Neural progenitor cell (in vitro differentiated cells): Measurements from ENCODE around the gene MYLK.

Source experiments
- CTCF ChIP-seq: fragments of 200-600 bp; sonication (generic); IDR thresholded peaks from 2 replicates; pipeline ENCODE4 v1.5.1; 2017; ENCODE audit warnings: antibody characterized with exemption, mild to moderate bottlenecking
- EZH2 ChIP-seq: fragments of 200-600 bp; sonication (generic); IDR thresholded peaks from 2 replicates; pipeline ENCODE4 v1.6.1; 2017; ENCODE audit warnings: antibody characterized with exemption, mild to moderate bottlenecking, moderate library complexity

GRCh38 chr3:123739754-123740153, 144.4 kb downstream of the MYLK start:
- TF ChIP-seq EZH2 = no peak
- TF ChIP-seq CTCF = no peak
